NCI-H345 treated with DMSO at 0.1 percent for 48 hours (cell line): ENCODE data around the gene BRD3.
"Not testable (repeated sequence)": the region's sequence is repeated elsewhere in the genome, so short reads cannot be mapped to it uniquely, and the experiment has no call there.

ENCODE experiments used
- DNase-seq: peaks from one replicate; lab custom pipeline; 2025; ENCODE audit not compliant: unreplicated experiment; lab: John Stamatoyannopoulos, UW

The BRD3 gene

DNA sequence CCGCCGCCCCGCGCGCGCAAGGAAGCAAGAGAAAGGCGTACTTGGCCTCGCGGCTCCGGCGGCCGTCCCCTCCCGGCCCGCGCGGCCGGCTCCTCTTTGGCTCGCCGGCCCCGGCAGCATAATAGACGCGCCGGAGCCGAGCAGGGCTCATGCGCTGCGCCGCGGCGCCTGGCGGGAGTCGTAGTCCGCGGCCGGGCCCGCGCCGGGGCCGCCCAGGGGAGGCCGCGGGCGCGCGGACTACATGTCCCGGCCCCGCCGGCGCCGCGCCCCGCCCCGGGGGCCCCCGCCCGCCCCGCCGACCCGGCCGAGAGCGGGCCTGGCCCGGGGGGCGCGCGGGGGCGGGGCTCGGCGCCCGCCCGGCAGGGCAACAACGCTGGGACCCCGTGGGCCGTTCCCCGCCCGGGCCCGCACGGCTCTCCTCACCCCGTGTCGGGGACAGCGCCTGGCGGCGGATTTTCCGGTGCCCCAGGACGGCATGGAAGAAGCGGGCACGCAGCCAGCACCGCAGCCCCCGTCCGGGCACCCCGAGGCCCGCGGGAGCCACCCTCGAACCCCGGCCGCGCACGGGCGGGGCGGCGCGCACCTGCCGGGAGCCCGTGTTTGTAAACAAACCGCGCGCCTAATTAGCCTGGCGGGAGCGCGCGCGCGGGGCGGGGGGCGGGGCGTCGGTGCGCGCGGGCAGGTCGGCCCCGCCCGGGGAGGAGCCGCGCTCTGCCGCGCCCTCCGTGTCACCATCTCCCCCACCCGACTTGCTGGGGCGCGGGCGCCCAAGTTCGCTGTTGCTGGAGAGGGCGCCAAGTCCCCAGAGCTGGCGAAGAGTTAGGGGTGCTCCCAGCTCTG, at the start of gene BRD3:
BRD3 (minus strand) TSS at position 123 of the 840 bp plus-strand sequence. CDS start 14,549 bp downstream, outside the sequence.
- DNase-seq = peak; percentile 78

GRCh38 chr9:134112561-134112960, 44.7 kb upstream of the BRD3 start:
- no peak for DNase-seq

DNA sequence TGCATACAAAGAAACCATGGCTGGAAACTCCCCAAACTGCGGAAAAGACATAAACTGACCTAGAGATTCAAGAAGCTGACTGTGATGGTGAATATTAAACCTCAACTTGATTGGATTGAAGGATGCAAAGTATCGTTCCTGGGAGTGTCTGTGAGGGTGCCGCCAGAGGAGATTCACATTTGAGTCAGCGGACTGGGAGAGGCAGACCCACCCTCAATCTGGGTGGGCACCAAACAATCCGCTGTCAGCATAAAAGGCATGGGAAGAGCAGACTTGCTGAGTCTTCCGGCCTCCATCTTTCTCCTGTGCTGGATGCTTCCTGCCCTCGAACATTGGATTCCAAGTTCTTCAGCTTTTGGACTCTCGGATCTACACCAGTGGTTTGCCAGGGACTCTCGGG, 43.2 kb upstream of the BRD3 start:
- no peak for DNase-seq

- no peak for DNase-seq
Measured at GRCh38 chr9:134103391-134103998, 35.7 kb upstream of the BRD3 start.

DNA sequence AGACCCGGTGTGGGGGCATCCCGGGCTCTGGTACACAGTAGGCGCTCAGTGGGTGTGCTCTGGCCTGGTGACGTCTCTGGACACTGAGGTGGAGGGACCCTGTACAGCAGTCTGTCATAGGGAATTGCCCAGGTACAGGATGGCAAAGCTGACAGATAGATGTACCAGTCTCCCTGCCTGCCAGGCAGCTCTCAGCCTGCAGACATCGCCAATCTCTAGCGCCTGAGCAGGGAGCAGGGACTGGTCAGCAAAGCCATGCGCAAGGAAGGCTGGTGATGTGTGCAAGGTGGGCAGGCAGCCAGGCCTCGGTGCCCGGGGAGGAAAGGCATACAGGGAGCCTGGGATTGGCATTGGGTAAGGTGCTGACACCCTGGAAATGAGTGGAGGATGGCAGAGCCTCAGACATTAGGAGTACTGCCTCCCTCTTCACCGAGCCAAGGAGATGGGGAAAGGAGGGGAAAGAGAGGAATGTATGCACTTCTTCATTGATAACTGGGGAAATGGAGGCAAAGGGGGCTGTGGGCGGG, 33.9 kb upstream of the BRD3 start:
- DNase-seq = no peak

DNA sequence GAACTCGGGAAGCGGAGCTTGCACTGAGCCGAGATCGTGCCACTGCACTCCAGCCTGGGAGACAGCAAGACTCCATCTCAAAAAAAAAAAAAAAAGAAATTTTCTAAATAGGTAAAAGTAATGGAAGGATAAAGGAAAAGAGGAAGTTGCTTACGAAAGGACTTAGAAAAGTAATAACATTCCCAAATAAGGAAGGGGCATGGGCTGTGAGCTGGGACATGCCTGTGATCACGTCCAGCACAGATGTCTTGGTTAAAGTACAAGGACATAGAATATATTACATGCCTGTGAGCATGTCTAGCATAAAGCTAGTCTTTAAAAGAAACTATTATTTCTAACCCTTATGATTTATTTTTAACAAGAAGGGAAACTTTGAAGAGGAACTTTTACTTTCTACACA, 33.3 kb upstream of the BRD3 start:
- DNase-seq = not testable (repeated sequence)

DNA sequence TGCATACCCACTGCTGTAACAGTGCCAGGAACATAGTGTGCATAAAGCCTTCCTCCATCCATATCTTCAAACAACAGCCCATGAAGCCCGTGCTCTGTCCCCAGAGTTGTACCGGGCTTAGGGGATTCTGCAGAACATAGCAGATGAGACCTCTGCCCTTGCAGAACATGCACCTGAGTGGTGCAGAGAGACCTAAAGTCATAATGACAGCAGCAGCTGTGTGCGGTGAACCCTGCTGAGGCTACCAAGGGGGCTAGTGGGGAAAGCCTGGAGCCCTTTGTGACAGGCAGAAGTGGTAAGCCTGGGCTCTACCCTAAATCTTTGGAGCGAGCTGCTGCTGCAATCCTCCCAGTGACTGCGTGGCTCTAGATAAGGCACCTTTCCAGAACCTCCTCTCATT, 32.2 kb upstream of the BRD3 start:
- no peak for DNase-seq

DNA sequence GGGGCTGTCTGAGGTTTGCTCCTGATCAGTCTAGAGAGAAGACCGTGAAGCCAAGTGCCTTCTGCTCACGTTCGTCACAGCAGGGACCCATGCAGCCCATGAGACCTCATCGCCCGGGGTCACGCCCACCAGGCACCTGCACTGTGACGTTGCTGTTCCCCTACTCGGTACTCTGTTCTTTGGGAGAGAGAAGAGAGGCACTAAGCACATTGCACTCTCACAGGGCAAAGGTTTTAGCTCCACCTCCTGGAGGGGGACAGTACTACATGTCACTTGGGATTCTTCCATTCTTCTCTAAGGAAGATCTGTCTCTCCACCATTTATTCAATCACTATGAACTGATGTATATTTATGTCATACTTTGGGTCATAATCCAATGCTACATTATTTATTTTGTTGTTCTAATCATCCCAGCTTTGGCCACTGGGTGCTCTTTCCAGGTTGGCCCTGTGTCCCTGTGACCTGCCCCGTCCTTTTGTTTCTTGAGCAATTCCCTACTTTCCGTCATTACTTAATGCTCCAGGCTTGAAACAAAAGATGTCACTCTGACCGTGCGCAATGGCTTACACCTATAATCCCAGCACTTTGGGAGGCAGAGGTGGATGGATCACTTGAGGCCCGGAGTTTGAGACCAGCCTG, 31.4 kb upstream of the BRD3 start:
- peak; percentile 8 for DNase-seq

- no peak for DNase-seq
Measured at GRCh38 chr9:134089972-134090371, 22.1 kb upstream of the BRD3 start.

DNA sequence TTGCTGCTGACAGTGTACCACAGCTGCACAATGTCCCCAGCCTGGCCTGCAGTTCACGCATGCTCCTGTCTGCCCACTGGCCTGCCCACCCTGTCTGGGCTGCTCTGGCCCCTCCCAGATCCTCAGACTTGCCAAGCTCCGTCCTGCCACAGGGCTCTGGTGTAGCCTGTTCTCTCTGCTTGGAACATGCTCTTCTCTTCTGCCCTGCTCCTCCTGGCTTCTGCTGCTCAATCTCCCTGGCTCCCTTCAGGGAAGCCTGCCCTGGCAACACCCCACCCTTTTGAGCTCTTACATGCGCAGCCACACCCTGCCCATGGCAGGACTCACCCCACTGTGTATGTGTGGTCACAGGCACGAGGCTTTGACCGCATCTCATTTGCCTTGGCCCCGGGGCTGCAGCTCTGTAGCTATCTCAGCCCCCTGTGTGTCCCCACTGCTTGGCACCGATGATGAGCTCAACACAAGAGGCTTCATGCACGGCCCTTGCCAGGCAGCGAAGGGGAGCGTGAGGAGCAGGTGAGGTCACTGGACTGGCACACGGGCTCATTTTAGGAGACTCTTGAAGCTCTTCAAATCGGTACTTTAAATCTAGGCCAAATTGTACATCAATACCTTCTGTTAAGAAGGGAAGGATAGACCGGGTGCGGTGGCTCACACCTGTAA, 20.4 kb upstream of the BRD3 start:
- DNase-seq = no peak

GRCh38 chr9:134085674-134086073, 17.8 kb upstream of the BRD3 start:
- no peak for DNase-seq

GRCh38 chr9:134083451-134083850, 15.6 kb upstream of the BRD3 start:
- no peak for DNase-seq

DNA sequence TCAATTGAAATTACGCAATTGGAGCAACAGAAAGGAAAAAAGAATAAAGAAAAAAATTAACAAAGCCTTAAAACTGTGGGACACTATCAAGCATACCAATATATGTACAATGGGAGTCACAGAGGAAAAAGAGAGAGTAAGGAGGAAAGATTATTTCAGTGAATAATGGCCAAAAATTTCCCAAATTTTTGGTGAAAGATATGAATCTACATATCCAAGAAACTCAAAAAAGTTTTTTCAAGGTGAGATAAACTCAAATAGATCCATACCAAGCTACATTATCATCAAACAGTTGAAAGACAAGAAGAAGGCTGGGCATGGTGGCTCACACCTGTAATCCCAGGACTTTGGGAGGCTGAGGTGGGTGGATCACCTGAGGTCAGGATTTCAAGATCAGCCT, 8.8 kb upstream of the BRD3 start:
- no peak for DNase-seq

- DNase-seq = not testable (repeated sequence)
Measured at GRCh38 chr9:134075689-134076088, 7.9 kb upstream of the BRD3 start.

DNA sequence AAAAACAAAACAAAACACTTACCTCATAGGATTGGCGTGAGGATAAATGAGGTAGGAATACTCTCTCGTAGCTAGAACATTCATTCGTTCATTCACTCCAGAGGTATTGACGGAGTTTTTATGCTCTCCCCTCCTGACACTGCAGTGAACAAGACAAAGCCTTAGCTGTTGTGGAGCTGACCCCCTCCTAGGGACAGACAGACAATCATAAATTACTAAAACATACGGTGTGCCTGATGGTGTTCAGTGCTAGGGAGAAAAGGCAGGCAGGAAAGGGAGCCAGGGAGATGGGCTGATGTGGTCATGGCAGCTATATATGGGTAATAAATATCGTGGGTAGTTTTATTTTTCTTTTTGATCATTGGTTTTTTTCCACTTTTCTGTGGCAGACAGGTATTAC, 5.7 kb upstream of the BRD3 start:
- DNase-seq = no peak

- DNase-seq = not testable (repeated sequence)
Measured at GRCh38 chr9:134072683-134073082, 4.9 kb upstream of the BRD3 start.

GRCh38 chr9:134071149-134071548, 3.3 kb upstream of the BRD3 start:
- no peak for DNase-seq

DNA sequence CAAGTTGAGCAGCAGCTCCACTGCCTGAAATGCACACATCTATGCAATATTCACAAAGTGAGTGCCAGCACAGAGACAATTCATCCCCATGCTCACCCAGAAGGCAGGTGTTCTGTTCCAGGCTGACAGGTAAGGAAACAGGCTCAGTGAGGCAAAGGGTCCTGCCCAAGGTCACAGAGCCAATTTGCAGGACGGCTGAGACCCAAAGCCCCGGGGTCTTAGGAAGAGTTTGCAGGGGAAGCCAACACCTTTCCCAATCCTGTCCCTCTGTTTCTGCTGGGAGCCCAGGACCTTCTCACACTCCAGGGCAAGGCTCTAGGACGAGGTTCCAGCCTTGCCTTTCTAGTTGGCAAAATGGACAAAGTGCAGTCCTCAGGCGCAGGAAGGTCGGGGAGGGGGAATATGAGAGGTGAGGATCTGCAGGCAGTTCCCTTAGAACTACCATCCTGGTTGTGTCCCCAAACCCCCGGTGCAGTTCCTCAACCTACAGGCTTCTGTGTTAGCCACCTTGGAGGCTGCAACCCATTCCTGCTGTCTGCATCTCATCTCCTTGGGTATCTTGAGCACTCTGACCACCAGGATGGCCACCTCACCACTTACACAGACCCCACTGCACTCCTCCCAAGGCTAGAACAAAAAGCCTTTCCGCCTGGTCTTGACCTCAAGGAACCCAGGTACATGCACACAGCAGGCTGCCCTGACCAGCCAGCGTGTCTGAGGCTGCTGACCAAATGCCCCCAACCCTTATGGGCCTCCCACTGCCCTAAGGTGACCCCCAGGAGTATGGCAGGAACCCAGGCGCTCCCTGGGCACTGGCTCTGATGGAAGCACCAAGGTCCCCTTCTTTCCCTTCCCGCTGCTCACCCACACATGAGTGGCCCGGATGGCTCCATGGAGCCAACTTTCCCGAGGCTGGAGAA, 1.9 kb upstream of the BRD3 start:
- DNase-seq = no peak

- no peak for DNase-seq
Measured at GRCh38 chr9:134068744-134069479, 1.1 kb upstream of the BRD3 start.
